Subcutaneous abdominal adipose tissue (tissue), 5 donors: ENCODE measurements around the gene PYDC1.
A peak's percentile ranks its signal among the peaks of the same experiment; 100 is the strongest.

Source experiments
- H3K27ac ChIP-seq: one replicate; pipeline ENCODE4 v1.7.0; 2013; ENCODE audit warnings: low read depth, mild to moderate bottlenecking, inconsistent platforms, low read length, moderate library complexity
- H3K27me3 ChIP-seq, 5 donors: one replicate each; pipeline ENCODE4 v1.7.0; 2013; ENCODE audit warnings: low read length in 5 of 5, inconsistent platforms in 1 of 5; ENCODE audit not compliant: control insufficient read depth in 5 of 5, insufficient read depth in 4 of 5
- H3K36me3 ChIP-seq, 5 donors: one replicate each; pipeline ENCODE4 v1.7.0; 2013; ENCODE audit warnings: low read length in 5 of 5; ENCODE audit not compliant: control insufficient read depth in 5 of 5, insufficient read depth in 5 of 5
- H3K4me1 ChIP-seq, 5 donors: one replicate each; pipeline ENCODE4 v1.7.0; 2013; ENCODE audit warnings: low read length in 5 of 5, mild to moderate bottlenecking in 3 of 5, moderate library complexity in 1 of 5; ENCODE audit not compliant: control insufficient read depth in 5 of 5, insufficient read depth in 5 of 5
- H3K4me3 ChIP-seq, 5 donors: one replicate each; pipeline ENCODE4 v1.7.0; 2013; ENCODE audit warnings: low read length in 5 of 5, low read depth in 1 of 5
- H3K9ac ChIP-seq, 5 donors: one replicate each; pipeline ENCODE4 v1.7.0; 2013; ENCODE audit warnings: low read length in 5 of 5, mild to moderate bottlenecking in 4 of 5, moderate library complexity in 3 of 5
- H3K9me3 ChIP-seq, 5 donors: one replicate each; pipeline ENCODE4 v1.7.0; 2013; ENCODE audit warnings: low read length in 5 of 5; ENCODE audit not compliant: control insufficient read depth in 5 of 5
- donor health status: healthy.
- donor health status: healthy.
- donor health status: healthy.
- donor health status: healthy.
- donor health status: healthy.

The PYDC1 gene

GRCh38 chr16:31224092-31224955 lies 7.4 kb upstream of the PYDC1 start:
- Histone ChIP-seq H3K36me3 (no peaks in the 10 kb centered on the region), H3K4me1 (peaks cover 0 to 6% (median 0%) of the 10 kb centered on the region in 5 donors), H3K9ac (no peak overlapping the region), H3K4me3 (no peak overlapping the region), H3K9me3 (no peaks in the 10 kb centered on the region), H3K27me3 (peaks cover 1 to 16% (median 7%) of the 10 kb centered on the region in 5 donors), H3K27ac (no peak overlapping the region)

DNA sequence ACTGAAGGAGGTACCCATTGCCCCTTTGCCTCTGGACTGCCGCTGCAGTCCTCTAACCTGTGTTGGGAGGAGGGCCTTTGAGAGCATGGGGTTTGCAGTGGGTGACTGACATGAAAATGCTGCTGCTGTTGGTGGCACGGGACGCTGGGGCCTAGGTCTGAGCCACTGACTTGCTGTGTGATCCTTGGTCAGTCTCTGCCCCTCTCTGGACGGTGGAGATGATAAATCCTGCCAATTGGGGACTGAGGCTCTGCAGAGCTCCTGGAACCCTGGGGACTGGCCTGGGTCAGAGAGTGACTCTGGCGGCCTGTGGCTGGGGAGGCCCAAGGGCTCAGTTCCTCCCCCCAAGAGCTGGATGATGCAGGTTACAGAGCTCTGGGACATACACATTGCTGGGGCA lies 6.1 kb upstream of the PYDC1 start:
- peaks cover 13 to 25% (median 15%) of the 10 kb centered on the region in 5 donors for H3K27me3 ChIP-seq
- H3K9me3 ChIP-seq, result no peaks in the 10 kb centered on the region
- H3K4me3 ChIP-seq, result no peak overlapping the region
- H3K36me3 ChIP-seq, result no peaks in the 10 kb centered on the region
- H3K4me1 ChIP-seq, result no peaks in the 10 kb centered on the region
- no peak overlapping the region for H3K27ac ChIP-seq
- H3K9ac ChIP-seq, result no peak overlapping the region

- Histone ChIP-seq H3K27me3 (peaks cover 24 to 35% (median 30%) of the 10 kb centered on the region in 5 donors), H3K4me3 (no peak overlapping the region), H3K9ac (no peak overlapping the region), H3K9me3 (no peaks in the 10 kb centered on the region), H3K27ac (no peak overlapping the region), H3K4me1 (peaks cover 0 to 6% (median 6%) of the 10 kb centered on the region in 5 donors), H3K36me3 (no peaks in the 10 kb centered on the region)
These were observed 4.6 kb upstream of the PYDC1 start for GRCh38 chr16:31221357-31222160.

DNA sequence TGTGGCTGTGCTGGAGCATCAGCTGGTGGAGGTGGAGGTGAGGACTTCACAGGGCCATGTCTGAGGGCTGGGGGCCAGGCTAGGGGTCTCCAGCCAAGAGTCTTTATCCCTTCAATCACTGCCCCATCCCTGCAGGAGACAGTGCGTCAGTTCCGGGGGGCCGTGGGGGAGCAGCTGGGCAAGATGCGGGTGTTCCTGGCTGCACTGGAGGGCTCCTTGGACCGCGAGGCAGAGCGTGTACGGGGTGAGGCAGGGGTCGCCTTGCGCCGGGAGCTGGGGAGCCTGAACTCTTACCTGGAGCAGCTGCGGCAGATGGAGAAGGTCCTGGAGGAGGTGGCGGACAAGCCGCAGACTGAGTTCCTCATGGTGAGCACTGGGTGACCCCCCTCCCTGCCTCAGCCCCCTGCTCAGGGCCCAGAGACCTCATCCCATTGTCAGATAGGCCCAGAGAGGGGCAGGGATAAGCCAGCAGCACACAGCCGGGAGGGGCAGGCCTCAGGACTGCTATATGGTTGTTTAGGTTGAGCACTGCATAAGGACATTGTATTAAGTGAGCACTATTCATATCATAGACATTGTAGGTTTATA lies 2.3 kb upstream of the PYDC1 start:
- H3K27me3 ChIP-seq, result peaks cover 27 to 51% (median 50%) of the 10 kb centered on the region in 5 donors
- peaks cover 0 to 27% (median 26%) of the 10 kb centered on the region in 5 donors for H3K4me1 ChIP-seq
- H3K4me3 ChIP-seq, result no peak overlapping the region
- H3K27ac ChIP-seq, result no peak overlapping the region
- H3K9me3 ChIP-seq, result no peaks in the 10 kb centered on the region
- no peak overlapping the region for H3K9ac ChIP-seq
- no peaks in the 10 kb centered on the region for H3K36me3 ChIP-seq

DNA sequence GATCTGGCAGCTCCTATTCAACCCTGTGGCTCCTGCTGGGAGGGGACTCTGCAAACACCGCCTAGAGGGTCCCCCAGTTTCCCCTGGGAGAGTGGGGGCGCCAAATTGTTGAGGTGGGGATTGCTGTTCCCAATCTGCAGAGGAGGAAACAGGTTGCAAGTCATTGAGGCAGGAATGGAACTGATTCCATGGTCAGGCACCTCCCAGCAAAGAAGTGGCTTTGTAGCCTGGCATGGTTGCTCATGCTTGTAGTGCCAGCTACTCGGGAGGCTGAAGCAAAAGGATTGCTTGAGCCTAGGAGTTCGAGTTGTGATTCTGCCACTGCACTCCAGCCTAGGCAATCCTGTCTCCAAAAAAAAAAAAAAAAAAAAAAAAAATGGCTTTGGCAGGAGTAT lies 198 bp upstream of the PYDC1 start:
- H3K4me3 ChIP-seq, result peak overlapping the region in 3 of 5 donors; percentile 13 to 56 (median 41)
- peaks cover 27 to 57% (median 50%) of the 10 kb centered on the region in 5 donors for H3K27me3 ChIP-seq
- H3K4me1 ChIP-seq, result peaks cover 0 to 27% (median 26%) of the 10 kb centered on the region in 5 donors
- H3K36me3 ChIP-seq, result no peaks in the 10 kb centered on the region
- no peak overlapping the region for H3K27ac ChIP-seq
- H3K9ac ChIP-seq, result no peak overlapping the region
- H3K9me3 ChIP-seq, result no peaks in the 10 kb centered on the region

DNA sequence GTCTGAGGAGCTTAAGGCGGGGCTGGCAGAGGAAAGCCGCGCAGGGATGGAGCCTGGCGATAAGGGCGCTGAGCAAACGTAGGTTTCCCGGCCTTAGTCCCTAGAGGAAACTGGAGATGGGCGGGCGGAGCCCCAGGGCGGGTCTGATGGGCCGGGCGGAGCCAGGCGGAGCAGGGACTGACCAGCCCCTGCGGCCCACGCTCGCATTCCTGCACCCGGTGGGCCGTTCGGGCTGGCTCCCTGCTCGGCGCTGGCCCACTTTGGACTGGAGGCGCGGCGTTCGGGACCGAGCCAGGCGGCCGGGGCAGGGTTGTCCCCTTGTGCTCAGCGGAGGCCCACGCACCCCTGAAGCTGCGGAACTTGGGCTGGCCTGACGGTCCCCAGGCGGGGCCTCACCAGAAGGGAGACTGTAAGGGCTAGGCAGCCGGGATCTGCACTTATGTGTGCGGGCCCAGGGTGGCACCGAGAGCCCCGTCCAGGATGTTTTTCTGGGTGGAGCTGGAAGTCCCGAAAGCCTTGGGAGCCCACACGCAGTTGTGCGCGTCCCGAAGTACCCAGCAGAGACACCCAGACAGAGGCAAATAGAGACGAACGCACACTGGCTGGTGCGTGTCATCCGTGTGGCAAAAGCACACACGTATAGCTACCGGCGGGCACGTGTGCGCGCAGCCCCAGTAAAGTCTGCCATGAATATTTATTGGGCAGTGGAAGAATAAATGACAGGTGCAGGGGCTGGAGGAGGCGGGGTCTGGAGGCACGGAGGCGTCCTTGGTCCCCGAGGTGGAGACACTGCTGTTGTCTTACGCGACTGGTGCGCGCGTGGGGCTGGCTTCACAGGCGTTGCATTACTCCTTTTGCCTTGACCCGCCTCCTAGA lies 1.4 kb downstream of the PYDC1 start:
- Histone ChIP-seq H3K27ac (no peak overlapping the region), H3K9me3 (no peaks in the 10 kb centered on the region), H3K4me1 (peaks cover 0 to 27% (median 26%) of the 10 kb centered on the region in 5 donors), H3K36me3 (no peaks in the 10 kb centered on the region), H3K4me3 (peak overlapping the region; percentile 19 to 66 (median 58)), H3K27me3 (peaks cover 22 to 48% (median 43%) of the 10 kb centered on the region in 5 donors), H3K9ac (peak overlapping the region in 2 of 5 donors; percentile 42 to 53)

- H3K27ac ChIP-seq, result no peak overlapping the region
- H3K9ac ChIP-seq, result peak overlapping the region in 1 of 5 donors; percentile 53
- peaks cover 22 to 49% (median 43%) of the 10 kb centered on the region in 5 donors for H3K27me3 ChIP-seq
- H3K9me3 ChIP-seq, result no peaks in the 10 kb centered on the region
- peaks cover 0 to 27% (median 26%) of the 10 kb centered on the region in 5 donors for H3K4me1 ChIP-seq
- H3K4me3 ChIP-seq, result peak overlapping the region in 4 of 5 donors; percentile 48 to 66 (median 58)
- no peaks in the 10 kb centered on the region for H3K36me3 ChIP-seq
These were observed 2.1 kb downstream of the PYDC1 start for GRCh38 chr16:31214708-31215286.

- H3K27ac ChIP-seq, result no peak within 1 kb of the TSS
- peaks cover 0 to 27% (median 26%) of the 10 kb centered on the region in 5 donors for H3K4me1 ChIP-seq
- H3K36me3 ChIP-seq, result no peaks in the 10 kb centered on the region
- peak within 1 kb of the TSS in 3 of 5 donors; percentile 58 to 66 (median 59) for H3K4me3 ChIP-seq
- H3K9ac ChIP-seq, result no peak within 1 kb of the TSS
- peaks cover 19 to 47% (median 38%) of the 10 kb centered on the region in 5 donors for H3K27me3 ChIP-seq
- no peaks in the 10 kb centered on the region for H3K9me3 ChIP-seq
These were observed 2.8 kb downstream of the PYDC1 start, which contains the start of gene TRIM72 for GRCh38 chr16:31213877-31214707. TRIM72 (plus strand) TSS chr16:31214119; CDS start chr16:31214739, 620 bp downstream.
